Jurkat, Clone E6-1 (cell line): ENCODE measurements around the gene FAM13A.
A peak's percentile ranks its signal among the peaks of the same experiment; 100 is the strongest.
"Not testable (repeated sequence)": the region's sequence is repeated elsewhere in the genome, so short reads cannot be mapped to it uniquely, and the experiment has no call there.

Experiments
- DNase-seq: peaks from one replicate; pipeline ENCODE4 v3.0.0-alpha.2; 2011; ENCODE audit warnings: low read depth, low spot score
- H3K4me3 ChIP-seq: 2 replicates; pipeline ENCODE4 v1.5.1; 2011; ENCODE audit warnings: mild to moderate bottlenecking, low read length, control low read depth, moderate library complexity

The FAM13A gene

GRCh38 chr4:89048906-89049601 is 7.9 kb downstream of the FAM13A start:
- no peak for DNase-seq
- H3K4me3 ChIP-seq, result no peak overlapping the region

GRCh38 chr4:89044147-89044900 is 12.7 kb downstream of the FAM13A start:
- no peak overlapping the region for H3K4me3 ChIP-seq
- no peak for DNase-seq

DNA sequence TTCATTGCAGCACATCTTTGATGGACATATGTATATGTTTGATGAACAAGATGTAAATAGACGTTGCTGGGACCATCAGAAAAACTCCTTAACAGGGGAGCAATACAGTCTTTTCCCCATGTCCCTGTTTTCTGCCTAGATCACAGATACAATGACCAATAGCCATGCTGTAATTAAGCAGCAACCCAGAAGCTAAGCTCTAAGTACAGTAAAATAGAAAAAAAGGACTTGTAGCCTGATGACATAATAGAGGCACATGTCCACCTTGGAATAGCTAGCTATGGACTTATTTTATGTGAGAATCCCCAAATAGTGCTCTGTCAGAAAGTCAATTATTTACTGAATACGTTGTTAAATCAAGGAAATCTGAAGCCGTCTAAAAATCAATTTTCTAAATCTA is 14.9 kb downstream of the FAM13A start:
- H3K4me3 ChIP-seq, result no peak overlapping the region
- DNase-seq, result no peak

GRCh38 chr4:89039730-89040338 is 17.2 kb downstream of the FAM13A start:
- DNase-seq, result no peak
- H3K4me3 ChIP-seq, result no peak overlapping the region

DNA sequence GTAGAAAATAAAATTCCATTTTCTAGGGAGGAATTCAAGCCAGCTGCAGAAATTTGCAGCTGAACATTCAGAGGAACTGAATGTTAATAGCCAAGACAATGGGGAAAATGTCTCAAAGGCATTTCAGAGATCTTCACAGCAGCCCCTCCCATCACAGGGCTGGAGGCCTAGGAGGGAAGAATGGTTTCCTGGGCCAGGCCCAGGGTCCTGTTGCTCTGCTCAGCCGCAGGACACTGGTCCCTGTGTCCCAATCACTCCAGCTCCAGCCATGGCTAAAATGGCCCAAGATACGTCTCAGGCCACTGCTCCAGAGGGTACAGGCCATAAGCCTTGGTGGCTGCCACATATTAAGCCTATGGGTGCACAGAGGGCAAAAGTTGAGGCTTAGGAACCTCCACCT is 20.4 kb downstream of the FAM13A start:
- no peak for DNase-seq
- H3K4me3 ChIP-seq, result no peak overlapping the region

DNA sequence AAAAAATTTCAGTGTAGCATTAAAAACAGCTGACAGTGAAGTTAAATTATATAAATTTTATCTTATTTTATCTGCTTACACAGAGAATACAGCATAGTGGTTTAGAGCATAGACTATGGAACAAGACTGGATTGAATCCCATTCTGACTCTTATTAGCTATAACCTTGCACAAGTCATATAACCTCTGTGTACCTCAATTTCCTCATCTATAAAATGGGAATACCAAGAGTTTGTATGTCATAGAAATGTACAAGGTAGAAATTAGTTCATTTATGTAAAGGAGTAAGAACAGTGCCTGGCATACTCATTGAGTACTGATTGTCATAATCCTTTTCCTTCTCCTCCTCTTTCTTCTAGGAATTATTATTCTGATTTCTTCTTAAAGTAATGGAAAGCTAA is 25.7 kb downstream of the FAM13A start:
- H3K4me3 ChIP-seq, result no peak overlapping the region
- DNase-seq, result no peak

- H3K4me3 ChIP-seq, result no peak overlapping the region
- DNase-seq, result peak; percentile 60
Observed at GRCh38 chr4:89029591-89029990, 27.4 kb downstream of the FAM13A start.

DNA sequence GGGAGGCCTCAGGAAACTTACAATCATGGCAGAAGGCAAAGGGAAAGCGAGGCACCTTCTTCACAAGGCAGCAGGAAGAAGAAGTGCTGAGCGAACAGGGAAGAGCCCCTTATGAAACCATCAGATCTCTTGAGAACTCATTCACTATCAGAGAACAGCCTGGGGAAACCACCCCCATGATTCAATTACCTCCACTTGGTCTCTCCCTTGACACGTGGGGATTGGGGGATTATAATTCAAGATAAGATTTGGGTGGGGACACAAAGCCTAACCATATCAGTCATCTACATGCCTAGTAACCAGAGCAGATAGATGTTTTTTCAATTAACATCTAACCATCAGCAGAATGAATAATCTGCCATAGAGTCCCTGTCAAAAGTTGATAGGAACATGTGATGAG is 30.4 kb downstream of the FAM13A start:
- H3K4me3 ChIP-seq, result no peak overlapping the region
- no peak for DNase-seq

DNA sequence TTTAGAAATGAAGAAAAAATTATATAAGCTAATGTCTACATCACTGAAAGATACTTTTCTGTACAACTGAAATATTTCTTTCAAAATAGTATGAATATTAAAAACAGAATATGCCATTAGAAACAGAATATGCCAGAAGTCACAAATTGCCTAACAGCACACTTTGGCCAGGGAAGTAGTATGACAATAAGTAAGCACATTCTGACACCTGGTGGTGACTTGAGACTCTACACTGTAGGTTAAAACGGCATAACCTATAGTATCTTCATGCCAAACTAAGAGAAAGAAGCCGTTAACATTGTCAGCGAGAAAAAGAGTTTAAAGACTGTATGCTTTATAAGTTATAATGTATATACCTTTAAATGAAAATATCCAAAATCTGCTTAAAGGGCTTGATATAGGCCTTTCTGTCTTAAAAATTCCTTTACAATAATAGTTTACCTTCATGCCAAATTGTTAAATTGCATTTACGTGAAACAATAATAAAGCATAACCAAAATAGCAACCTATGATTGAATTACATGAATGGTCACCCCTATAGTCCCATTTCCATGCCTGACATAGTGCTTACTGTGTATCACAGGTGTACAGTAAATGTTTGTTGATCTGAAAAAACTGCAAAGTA is 32.8 kb downstream of the FAM13A start:
- DNase-seq, result peak; percentile 70
- H3K4me3 ChIP-seq, result no peak overlapping the region

DNA sequence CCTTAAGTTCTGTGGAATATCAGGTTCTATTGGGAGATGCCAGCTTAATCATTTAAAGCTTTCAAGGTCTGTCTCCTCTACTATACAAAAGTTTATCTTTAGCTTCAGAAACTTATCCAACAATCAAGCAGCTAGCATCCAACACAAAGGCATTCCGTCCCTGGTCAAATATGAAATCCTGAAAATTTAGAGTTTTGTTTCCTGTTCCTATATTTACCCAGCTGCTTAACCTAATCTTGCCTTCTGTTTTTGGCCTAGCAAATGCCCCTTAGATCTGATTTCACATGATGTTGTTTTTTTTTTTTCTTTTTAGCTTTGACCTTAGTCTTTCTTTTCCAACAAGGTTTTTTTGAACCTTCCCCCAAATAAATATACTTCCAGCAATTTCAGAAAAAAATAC is 33.8 kb downstream of the FAM13A start:
- H3K4me3 ChIP-seq, result no peak overlapping the region
- DNase-seq, result no peak

- no peak overlapping the region for H3K4me3 ChIP-seq
- DNase-seq, result no peak
Observed at GRCh38 chr4:89022426-89023128, 34.4 kb downstream of the FAM13A start.

DNA sequence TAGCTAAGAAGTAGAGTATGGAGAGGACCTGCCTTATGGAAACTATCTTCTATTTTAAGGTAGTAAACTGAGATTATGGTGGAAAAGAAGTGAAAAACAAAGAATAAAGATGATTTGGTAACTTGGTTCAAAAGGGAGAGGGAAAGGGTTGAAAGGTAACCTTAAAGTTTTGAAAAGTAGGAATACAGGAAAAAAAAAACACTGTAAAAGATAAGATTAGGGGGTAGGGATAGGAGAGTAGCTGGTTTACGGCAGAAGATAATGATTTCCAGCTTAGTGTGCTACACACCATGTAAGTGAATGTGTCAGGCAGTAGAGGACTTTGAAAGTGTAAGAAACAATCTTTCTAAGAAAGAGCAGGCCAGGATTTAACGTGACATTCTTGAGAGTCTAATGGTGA is 35.3 kb downstream of the FAM13A start:
- DNase-seq, result no peak
- H3K4me3 ChIP-seq, result no peak overlapping the region

- DNase-seq, result no peak
- no peak overlapping the region for H3K4me3 ChIP-seq
Observed at GRCh38 chr4:89021062-89021461, 35.9 kb downstream of the FAM13A start.

- DNase-seq, H3K4me3 ChIP-seq: not testable (repeated sequence)
Observed at GRCh38 chr4:89014897-89015296, 42.1 kb downstream of the FAM13A start.

GRCh38 chr4:89009761-89010369 is 47.1 kb downstream of the FAM13A start:
- H3K4me3 ChIP-seq, result no peak overlapping the region
- no peak for DNase-seq

DNA sequence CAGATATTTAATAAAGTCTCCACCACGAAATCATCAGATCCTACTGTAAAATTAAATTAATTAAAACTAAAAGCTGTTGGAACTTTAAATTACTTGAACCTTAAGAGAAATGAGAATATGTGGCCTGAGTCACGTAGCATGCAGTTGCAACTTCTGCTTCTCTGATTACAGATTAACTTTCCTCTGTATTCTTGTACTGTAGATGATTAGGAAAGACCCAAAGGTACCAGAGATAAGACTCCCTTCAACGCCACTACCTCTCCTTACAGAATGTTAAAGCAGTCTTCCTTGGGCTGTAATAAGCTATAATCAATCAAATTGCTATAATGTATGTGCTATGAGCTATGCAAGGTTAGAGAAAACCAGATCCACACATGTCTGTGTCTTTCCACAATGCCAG is 47.9 kb downstream of the FAM13A start:
- DNase-seq, result no peak
- H3K4me3 ChIP-seq, result no peak overlapping the region

GRCh38 chr4:89008166-89008565 is 48.8 kb downstream of the FAM13A start:
- H3K4me3 ChIP-seq, result no peak overlapping the region
- DNase-seq, result no peak

GRCh38 chr4:89007338-89007939 is 49.5 kb downstream of the FAM13A start:
- no peak for DNase-seq
- no peak overlapping the region for H3K4me3 ChIP-seq

DNA sequence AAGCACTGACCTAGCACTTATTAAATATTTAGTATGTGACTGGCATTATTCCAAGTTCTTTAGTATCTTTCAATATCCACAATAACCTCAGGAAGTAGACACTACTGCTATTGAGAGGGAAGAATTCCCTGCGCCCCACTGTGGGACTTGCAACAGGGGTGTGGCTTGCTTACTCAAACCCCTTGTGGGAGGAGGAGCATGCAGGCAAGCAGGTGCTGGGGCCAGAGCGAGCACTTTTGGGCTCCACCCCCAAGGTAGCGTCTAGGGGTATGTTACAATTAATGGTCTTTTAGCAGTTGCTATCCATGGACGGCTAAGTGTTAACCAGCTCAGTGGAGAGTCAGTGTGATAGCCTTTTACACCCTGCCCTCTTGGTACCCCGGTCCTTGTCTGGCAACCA is 50.7 kb downstream of the FAM13A start:
- no peak overlapping the region for H3K4me3 ChIP-seq
- DNase-seq, result no peak
